GM12878 (cell line): Measurements from ENCODE around the gene LBHD1.

Source experiments
- BRCA1 ChIP-seq: IDR thresholded peaks from 2 replicates; pipeline ENCODE4 v1.6.1; 2011; ENCODE audit warnings: low read depth, low read length, improper control_type of control experiment
- CEBPB ChIP-seq, 2 experiments: fragments of 150-350 bp in 1 of 2; IDR thresholded peaks; 2 replicates each; pipeline ENCODE4 v1.6.1; 2012 to 2014; ENCODE audit warnings: low read depth in 2 of 2, low read length in 2 of 2, borderline replicate concordance in 1 of 2, inconsistent platforms in 1 of 2
- CHD4 ChIP-seq: fragments of 200-600 bp; sonication (generic); IDR thresholded peaks from 2 replicates; pipeline ENCODE4 v1.6.1; 2016; ENCODE audit warnings: mild to moderate bottlenecking
- MAX ChIP-seq: IDR thresholded peaks from 2 replicates; pipeline ENCODE4 v1.6.1; 2012; ENCODE audit warnings: low read depth, low read length, improper control_type of control experiment
- RELA ChIP-seq: fragments of 450-650 bp; IDR thresholded peaks from 2 replicates; pipeline ENCODE4 v1.8.0; 2014; ENCODE audit warnings: borderline replicate concordance; ENCODE audit not compliant: partially characterized antibody
- TAF1 ChIP-seq: IDR thresholded peaks from 2 replicates; pipeline ENCODE4 v1.6.1; 2011; ENCODE audit warnings: mild to moderate bottlenecking, low read depth, low read length, borderline replicate concordance
- ZBTB33 ChIP-seq: fragments of 450-650 bp; IDR thresholded peaks from 2 replicates; pipeline ENCODE4 v1.6.1; 2017; ENCODE audit warnings: mild to moderate bottlenecking
- ZNF274 ChIP-seq: IDR thresholded peaks from one replicate; pipeline ENCODE4 v1.8.0; 2011; ENCODE audit not compliant: insufficient read length, insufficient read depth
- TF ChIP-seq, protein P1 (sequence below), 3 experiments: IDR thresholded peaks in 2 of 3; conservative IDR thresholded peaks in 1 of 3; 2 replicates each; pipeline ENCODE4 v1.5.1; 2011; ENCODE audit warnings: low read depth in 3 of 3, low read length in 3 of 3, mild to moderate bottlenecking in 3 of 3, control low read depth in 2 of 3, moderate library complexity in 2 of 3, inconsistent platforms in 1 of 3, mixed read lengths in 1 of 3; ENCODE audit not compliant: control insufficient read depth in 2 of 3, insufficient read depth in 1 of 3; ENCODE audit errors: extremely low read depth in 1 of 3
- TF ChIP-seq, protein P2 (sequence below): fragments of 150-350 bp; IDR thresholded peaks from 2 replicates; pipeline ENCODE4 v1.6.1; 2016; ENCODE audit warnings: low read depth, low read length

- TF ChIP-seq RELA (no peak), TAF1 (no peak), ZNF274 (no peak), MAX (no peak), CHD4 (no peak), BRCA1 (no peak), ZBTB33 (no peak), CEBPB (IDR thresholded peaks at IDR 0.05; ENCODE audit: borderline replicate concordance in 1 of 2, low read depth in 2 of 2, low read length in 2 of 2) (no peak)
- TF ChIP-seq, protein P1, sequence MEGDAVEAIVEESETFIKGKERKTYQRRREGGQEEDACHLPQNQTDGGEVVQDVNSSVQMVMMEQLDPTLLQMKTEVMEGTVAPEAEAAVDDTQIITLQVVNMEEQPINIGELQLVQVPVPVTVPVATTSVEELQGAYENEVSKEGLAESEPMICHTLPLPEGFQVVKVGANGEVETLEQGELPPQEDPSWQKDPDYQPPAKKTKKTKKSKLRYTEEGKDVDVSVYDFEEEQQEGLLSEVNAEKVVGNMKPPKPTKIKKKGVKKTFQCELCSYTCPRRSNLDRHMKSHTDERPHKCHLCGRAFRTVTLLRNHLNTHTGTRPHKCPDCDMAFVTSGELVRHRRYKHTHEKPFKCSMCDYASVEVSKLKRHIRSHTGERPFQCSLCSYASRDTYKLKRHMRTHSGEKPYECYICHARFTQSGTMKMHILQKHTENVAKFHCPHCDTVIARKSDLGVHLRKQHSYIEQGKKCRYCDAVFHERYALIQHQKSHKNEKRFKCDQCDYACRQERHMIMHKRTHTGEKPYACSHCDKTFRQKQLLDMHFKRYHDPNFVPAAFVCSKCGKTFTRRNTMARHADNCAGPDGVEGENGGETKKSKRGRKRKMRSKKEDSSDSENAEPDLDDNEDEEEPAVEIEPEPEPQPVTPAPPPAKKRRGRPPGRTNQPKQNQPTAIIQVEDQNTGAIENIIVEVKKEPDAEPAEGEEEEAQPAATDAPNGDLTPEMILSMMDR (IDR thresholded peaks at IDR 0.05 in 2 of 3, conservative IDR thresholded peaks at IDR 0.05 in 1 of 3; ENCODE audit: control insufficient read depth in 2 of 3, extremely low read depth in 1 of 3, insufficient read depth in 1 of 3, low read depth in 3 of 3, low read length in 3 of 3) = no peak
- TF ChIP-seq, protein P2, sequence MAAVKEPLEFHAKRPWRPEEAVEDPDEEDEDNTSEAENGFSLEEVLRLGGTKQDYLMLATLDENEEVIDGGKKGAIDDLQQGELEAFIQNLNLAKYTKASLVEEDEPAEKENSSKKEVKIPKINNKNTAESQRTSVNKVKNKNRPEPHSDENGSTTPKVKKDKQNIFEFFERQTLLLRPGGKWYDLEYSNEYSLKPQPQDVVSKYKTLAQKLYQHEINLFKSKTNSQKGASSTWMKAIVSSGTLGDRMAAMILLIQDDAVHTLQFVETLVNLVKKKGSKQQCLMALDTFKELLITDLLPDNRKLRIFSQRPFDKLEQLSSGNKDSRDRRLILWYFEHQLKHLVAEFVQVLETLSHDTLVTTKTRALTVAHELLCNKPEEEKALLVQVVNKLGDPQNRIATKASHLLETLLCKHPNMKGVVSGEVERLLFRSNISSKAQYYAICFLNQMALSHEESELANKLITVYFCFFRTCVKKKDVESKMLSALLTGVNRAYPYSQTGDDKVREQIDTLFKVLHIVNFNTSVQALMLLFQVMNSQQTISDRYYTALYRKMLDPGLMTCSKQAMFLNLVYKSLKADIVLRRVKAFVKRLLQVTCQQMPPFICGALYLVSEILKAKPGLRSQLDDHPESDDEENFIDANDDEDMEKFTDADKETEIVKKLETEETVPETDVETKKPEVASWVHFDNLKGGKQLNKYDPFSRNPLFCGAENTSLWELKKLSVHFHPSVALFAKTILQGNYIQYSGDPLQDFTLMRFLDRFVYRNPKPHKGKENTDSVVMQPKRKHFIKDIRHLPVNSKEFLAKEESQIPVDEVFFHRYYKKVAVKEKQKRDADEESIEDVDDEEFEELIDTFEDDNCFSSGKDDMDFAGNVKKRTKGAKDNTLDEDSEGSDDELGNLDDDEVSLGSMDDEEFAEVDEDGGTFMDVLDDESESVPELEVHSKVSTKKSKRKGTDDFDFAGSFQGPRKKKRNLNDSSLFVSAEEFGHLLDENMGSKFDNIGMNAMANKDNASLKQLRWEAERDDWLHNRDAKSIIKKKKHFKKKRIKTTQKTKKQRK = no peak
Observed at GRCh38 chr11:62712861-62713260, 40.8 kb upstream of the LBHD1 start.
